Naive thymus-derived CD4-positive, alpha-beta T cell (primary cell): ENCODE measurements around the gene UPP1. TPM values are rescaled to one million over a fixed set of nuclear protein-coding genes. Genes with fewer than 3 reads are reported as not detected.

Experiments used
- ATAC-seq: fragments of 150-1000 bp; cut with Tn5 transposase; 2 replicates; pipeline ENCODE4 v1.10.0; 2021; ENCODE audit warnings: mild to moderate bottlenecking, moderate library complexity
- CTCF ChIA-PET: fragments of 350-600 bp; sonication (Branson Sonifier 250); formaldehyde crosslinking; loops from one replicate; lab custom pipeline; 2021; ENCODE audit warnings: antibody characterized with exemption; lab: Charles Lee
- POLR2A ChIA-PET: fragments of 350-600 bp; sonication (Branson Sonifier 250); formaldehyde crosslinking; loops from one replicate; lab custom pipeline; 2021; ENCODE audit warnings: antibody characterized with exemption, inconsistent platforms; lab: Charles Lee
- DNase-seq, 9 donors: peaks; one replicate each; pipeline versions ENCODE4 v3.0.0 to v3.0.0-alpha.2; 2020 to 2022; ENCODE audit warnings: mixed read lengths in 1 of 9
- H3K27ac ChIP-seq: one replicate; pipeline ENCODE4 v1.7.0; 2013; ENCODE audit warnings: mild to moderate bottlenecking, low read depth, low read length, moderate library complexity
- H3K27me3 ChIP-seq, 2 donors: one replicate each; pipeline ENCODE4 v1.7.0; 2013; ENCODE audit warnings: low read length in 2 of 2, mild to moderate bottlenecking in 2 of 2, moderate library complexity in 2 of 2; ENCODE audit not compliant: control insufficient read depth in 2 of 2, insufficient read depth in 2 of 2
- H3K36me3 ChIP-seq, 3 experiments: 1 replicate in 2 of 3; 2 replicates in 1 of 3; pipeline ENCODE4 v1.7.0; 2013; ENCODE audit warnings: low read length in 3 of 3, mild to moderate bottlenecking in 3 of 3, moderate library complexity in 1 of 3; ENCODE audit not compliant: insufficient read depth in 3 of 3, control insufficient read depth in 2 of 3
- H3K4me1 ChIP-seq, 2 donors: one replicate each; pipeline ENCODE4 v1.7.0; 2013; ENCODE audit warnings: low read length in 2 of 2, mild to moderate bottlenecking in 2 of 2, moderate library complexity in 1 of 2; ENCODE audit not compliant: control insufficient read depth in 2 of 2, insufficient read depth in 2 of 2
- H3K4me3 ChIP-seq: 2 replicates; pipeline ENCODE4 v1.7.0; 2013; ENCODE audit warnings: mild to moderate bottlenecking, low read length
- H3K9me3 ChIP-seq, 3 experiments: 1 replicate in 2 of 3; 2 replicates in 1 of 3; pipeline ENCODE4 v1.7.0; 2013; ENCODE audit warnings: low read length in 3 of 3; ENCODE audit not compliant: control insufficient read depth in 2 of 3
- H3K27ac Mint-ChIP-seq, 9 donors: one replicate each; pipeline ENCODE4 v1.8.0; 2020 to 2022; ENCODE audit warnings: mixed read lengths in 9 of 9, mild to moderate bottlenecking in 8 of 9, moderate library complexity in 5 of 9, inconsistent platforms in 2 of 9
- H3K27me3 Mint-ChIP-seq, 5 donors: one replicate each; pipeline ENCODE4 v1.8.0; 2021 to 2022; ENCODE audit warnings: mixed read lengths in 5 of 5, mild to moderate bottlenecking in 1 of 5
- H3K36me3 Mint-ChIP-seq, 5 donors: one replicate each; pipeline ENCODE4 v1.8.0; 2020 to 2022; ENCODE audit warnings: mixed read lengths in 5 of 5, mild to moderate bottlenecking in 3 of 5, inconsistent platforms in 1 of 5
- H3K4me1 Mint-ChIP-seq, 7 donors: one replicate each; pipeline ENCODE4 v1.8.0; 2020 to 2022; ENCODE audit warnings: mixed read lengths in 7 of 7, mild to moderate bottlenecking in 3 of 7, inconsistent platforms in 1 of 7
- H3K4me3 Mint-ChIP-seq, 10 donors: one replicate each; pipeline ENCODE4 v1.8.0; 2020 to 2022; ENCODE audit warnings: mild to moderate bottlenecking in 10 of 10, mixed read lengths in 10 of 10, moderate library complexity in 6 of 10, inconsistent platforms in 2 of 10
- H3K9me3 Mint-ChIP-seq, 11 donors: one replicate each; pipeline ENCODE4 v1.8.0; 2020 to 2022; ENCODE audit warnings: mixed read lengths in 11 of 11, mild to moderate bottlenecking in 4 of 11, inconsistent platforms in 1 of 11, moderate library complexity in 1 of 11
- intact Hi-C, 2 donors: fragments of 100-400 bp; cut with micrococcal nuclease; formaldehyde crosslinking; loops; one replicate each; pipeline ENCODE4 v1.15.1; 2023
- polyA plus RNA-seq, 2 donors: library from polyadenylated mRNA; unstranded; fragments of 300-500 nt; fragmentation: Illumina TruSeq; gene quantifications; one replicate each; pipeline ENCODE4 v1.2.3, GENCODE V29; 2021
- total RNA-seq, 6 experiments: library from RNA in 5 of 6; stranded (reverse) in 5 of 6; gene quantifications; 1 replicate in 5 of 6; 2 replicates in 1 of 6; pipeline ENCODE4 v1.2.3 and lab custom pipeline; 2021 to 2026

UPP1 gene
- total RNA-seq = 100 to 1,000 TPM in 1 of 5 experiments, 10 to 100 TPM in 4; 40.2 to 143 (median 89.4) TPM
- 100 to 1,000 TPM; 119 to 121 TPM for polyA plus RNA-seq
- total RNA-seq (lab: John Stamatoyannopoulos, UW) = 112 reads per million, percentile 86 among the genes with 10 or more reads in this experiment

- H3K4me3 Mint-ChIP-seq = peak within 1 kb of the TSS; percentile 80 to 95 (median 92)
- peaks cover 0 to 1% (median 0%) of the 10 kb centered on the region in 11 donors for H3K9me3 Mint-ChIP-seq
- no peaks in the 10 kb centered on the region for H3K27me3 Mint-ChIP-seq
- intact Hi-C loops = loop anchor here (1.0 to 2.0 kb wide), 8 partner anchors 8 to 110 kb away; partner anchors contain the start of genes C7orf57 (in 2 of the 2) and HUS1 (in 2 of the 2)
- H3K9me3 ChIP-seq = no peaks in the 10 kb centered on the region
- peaks cover 47 to 90% (median 79%) of the 10 kb centered on the region in 7 donors for H3K4me1 Mint-ChIP-seq
- H3K27me3 ChIP-seq = no peaks in the 10 kb centered on the region
- peak; percentile 63 to 86 (median 77) for DNase-seq
- H3K36me3 ChIP-seq = peaks cover 0 to 37% (median 6%) of the 10 kb centered on the region in 3 experiments
- H3K27ac ChIP-seq = peak within 1 kb of the TSS; percentile 81
- peak within 1 kb of the TSS; percentile 93 for H3K4me3 ChIP-seq
- ChIA-PET POLR2A (interaction anchor here (0.6 to 3.8 kb wide), 18 partner anchors 9 to 111 kb away, joined by 3 to 17 read pairs (median 4); partner anchors contain the start of genes C7orf57 and HUS1), CTCF (interaction anchor here (0.7 to 1.2 kb wide), 2 partner anchors 49 to 98 kb away, joined by 3 read pairs; no protein-coding TSS in a partner anchor)
- peaks cover 22 to 67% of the 10 kb centered on the region in 2 donors for H3K4me1 ChIP-seq
- peak within 1 kb of the TSS; percentile 88 to 98 (median 93) for H3K27ac Mint-ChIP-seq
- peak; percentile 88 for ATAC-seq
- H3K36me3 Mint-ChIP-seq = peaks cover under 1 to 38% (median 27%) of the 10 kb centered on the region in 5 donors
Measured at GRCh38 chr7:48089046-48090003, at the start of gene UPP1. TSS of gene UPP1 (plus strand) at chr7:48089265. CDS start at chr7:48094784, 5,519 bp downstream.

- Histone ChIP-seq H3K4me3 (no peak overlapping the region), H3K27me3 (peaks cover 0 to 4% of the 10 kb centered on the region in 2 donors), H3K36me3 (no peaks in the 10 kb centered on the region), H3K4me1 (peaks cover 3 to 15% of the 10 kb centered on the region in 2 donors), H3K27ac (no peak overlapping the region), H3K9me3 (no peaks in the 10 kb centered on the region)
- H3K36me3 Mint-ChIP-seq = no peaks in the 10 kb centered on the region
- intact Hi-C loops = no loop called here
- peak overlapping the region in 2 of 9 donors; percentile 7 to 61 for H3K27ac Mint-ChIP-seq
- no peak for DNase-seq
- peaks cover 9 to 26% (median 13%) of the 10 kb centered on the region in 5 donors for H3K27me3 Mint-ChIP-seq
- no peak overlapping the region for H3K4me3 Mint-ChIP-seq
- ChIA-PET POLR2A (interaction anchor here (0.8 kb wide), 1 partner anchor 55 kb away, joined by 4 read pairs; no protein-coding TSS in a partner anchor), CTCF (no interaction called here)
- H3K4me1 Mint-ChIP-seq = peaks cover 8 to 32% (median 20%) of the 10 kb centered on the region in 7 donors
- H3K9me3 Mint-ChIP-seq = no peaks in the 10 kb centered on the region
- no peak for ATAC-seq
Measured at GRCh38 chr7:48040944-48041652, 48.0 kb upstream of the UPP1 start.

- ATAC-seq = no peak
- H3K27ac Mint-ChIP-seq = peak overlapping the region in 3 of 9 donors; percentile 7 to 61 (median 58)
Measured at GRCh38 chr7:48041653-48041970, 47.5 kb upstream of the UPP1 start.

GRCh38 chr7:48042216-48042615, 46.8 kb upstream of the UPP1 start:
- CTCF ChIA-PET = interaction anchor here (0.7 to 1.2 kb wide), 2 partner anchors 68 to 92 kb away, joined by 3 to 7 read pairs; no protein-coding TSS in a partner anchor
- H3K4me1 Mint-ChIP-seq = peaks cover 8 to 35% (median 25%) of the 10 kb centered on the region in 7 donors

More at GRCh38 chr7:48041653-48041970, 47.5 kb upstream of the UPP1 start:
- peaks cover 8 to 34% (median 20%) of the 10 kb centered on the region in 7 donors for H3K4me1 Mint-ChIP-seq
- Histone ChIP-seq H3K4me3 (no peak overlapping the region), H3K4me1 (peaks cover 0 to 10% of the 10 kb centered on the region in 2 donors), H3K27ac (no peak overlapping the region), H3K27me3 (no peaks in the 10 kb centered on the region), H3K9me3 (no peaks in the 10 kb centered on the region), H3K36me3 (no peaks in the 10 kb centered on the region)
- no peaks in the 10 kb centered on the region for H3K9me3 Mint-ChIP-seq
- intact Hi-C loops = no loop called here
- ChIA-PET POLR2A (interaction anchor here (0.8 kb wide), 1 partner anchor 54 kb away, joined by 4 read pairs; no protein-coding TSS in a partner anchor), CTCF (no interaction called here)
- H3K4me3 Mint-ChIP-seq = no peak overlapping the region
- H3K36me3 Mint-ChIP-seq = no peaks in the 10 kb centered on the region
- DNase-seq = no peak
- H3K27me3 Mint-ChIP-seq = peaks cover 8 to 21% (median 8%) of the 10 kb centered on the region in 5 donors

GRCh38 chr7:48042636-48043035, 46.4 kb upstream of the UPP1 start:
- Mint-ChIP-seq H3K27me3 (peaks cover 0 to 10% (median 0%) of the 10 kb centered on the region in 5 donors), H3K9me3 (no peaks in the 10 kb centered on the region), H3K4me3 (no peak overlapping the region), H3K4me1 (peaks cover 8 to 35% (median 25%) of the 10 kb centered on the region in 7 donors), H3K27ac (peak overlapping the region in 1 of 9 donors; percentile 27), H3K36me3 (no peaks in the 10 kb centered on the region)
- Histone ChIP-seq H3K4me1 (peaks cover 0 to 10% of the 10 kb centered on the region in 2 donors), H3K27ac (no peak overlapping the region), H3K9me3 (no peaks in the 10 kb centered on the region), H3K4me3 (no peak overlapping the region), H3K27me3 (no peaks in the 10 kb centered on the region), H3K36me3 (no peaks in the 10 kb centered on the region)
- no peak for ATAC-seq
- ChIA-PET POLR2A (no interaction called here), CTCF (interaction anchor here (0.7 to 1.2 kb wide), 2 partner anchors 68 to 93 kb away, joined by 3 to 7 read pairs; no protein-coding TSS in a partner anchor)
- intact Hi-C loops = no loop called here
- no peak for DNase-seq

More at GRCh38 chr7:48042216-48042615, 46.8 kb upstream of the UPP1 start:
- Mint-ChIP-seq H3K27me3 (peaks cover 1 to 15% (median 2%) of the 10 kb centered on the region in 5 donors), H3K36me3 (no peaks in the 10 kb centered on the region), H3K4me3 (no peak overlapping the region), H3K27ac (peak overlapping the region in 3 of 9 donors; percentile 27 to 61 (median 31)), H3K9me3 (no peaks in the 10 kb centered on the region)
- DNase-seq (no peak), ATAC-seq (no peak)
- no peak overlapping the region for H3K27ac ChIP-seq
- H3K4me3 ChIP-seq = no peak overlapping the region
- H3K27me3 ChIP-seq = no peaks in the 10 kb centered on the region
- no peaks in the 10 kb centered on the region for H3K9me3 ChIP-seq
- POLR2A ChIA-PET = no interaction called here
- peaks cover 0 to 10% of the 10 kb centered on the region in 2 donors for H3K4me1 ChIP-seq
- no peaks in the 10 kb centered on the region for H3K36me3 ChIP-seq
- intact Hi-C loops = no loop called here
